HepG2 (cell line): Measurements from ENCODE around the gene KDM5B. TPM values are rescaled to one million over a fixed set of nuclear protein-coding genes. Genes with fewer than 3 reads are reported as not detected.
A peak's percentile ranks its signal among the peaks of the same experiment; 100 is the strongest.
"Not testable (repeated sequence)": the region's sequence is repeated elsewhere in the genome, so short reads cannot be mapped to it uniquely, and the experiment has no call there.

Experiments used
- ATAC-seq: fragments of 200-7000 bp; cut with Tn5 transposase; 3 replicates; pipeline ENCODE4 v1.9.1; 2020; ENCODE audit warnings: mild to moderate bottlenecking, moderate library complexity
- BruUV-seq: library from RNA; stranded (reverse); fragments of 400-500 nt; replicated peaks from 2 replicates; lab custom pipeline; 2021; lab: Mats Ljungman, UMichigan
- CTCF ChIA-PET: fragments of 300-600 bp; formaldehyde crosslinking; extraction: SDS; loops from one replicate; lab custom pipeline; 2021; ENCODE audit warnings: low total read pairs, inconsistent platforms, low intra/inter-chr PET ratio; lab: Yijun Ruan, JAX
- POLR2A ChIA-PET: fragments of 350-600 bp; sonication (Branson Sonifier 250); formaldehyde crosslinking; loops from one replicate; lab custom pipeline; 2020; ENCODE audit warnings: antibody characterized with exemption, inconsistent platforms; lab: Yijun Ruan, JAX
- DNase-seq: peaks from one replicate; pipeline ENCODE4 v3.0.0-alpha.2; 2015; ENCODE audit warnings: low spot score
- FAIRE-seq: peaks from 3 replicates; lab custom pipeline; 2011; peaks lifted over from hg19 to GRCh38; lab: Jason Lieb, UNC
- H2AFZ ChIP-seq: one replicate; pipeline ENCODE4 v1.6.1; 2011; ENCODE audit warnings: low read length, inconsistent platforms
- H3K27ac ChIP-seq: fragments of 300-600 bp; 3 replicates; pipeline ENCODE4 v1.8.0; 2011; ENCODE audit warnings: mixed run types, mild to moderate bottlenecking, mixed read lengths, low read length, inconsistent platforms; ENCODE audit not compliant: insufficient read depth; ENCODE audit errors: extremely low read length
- H3K27me3 ChIP-seq, 2 experiments: fragments of 200-600 bp in 1 of 2; 2 replicates in 1 of 2; 3 replicates in 1 of 2; pipeline versions ENCODE4 v1.6.0 to v1.8.0; 2011; ENCODE audit warnings: low read length in 2 of 2, mild to moderate bottlenecking in 2 of 2, moderate library complexity in 2 of 2, inconsistent platforms in 1 of 2; ENCODE audit not compliant: insufficient read depth in 2 of 2, control insufficient read depth in 1 of 2
- H3K36me3 ChIP-seq, 2 experiments: fragments of 200-600 bp in 1 of 2; replicated peaks in 1 of 2; 2 replicates in 1 of 2; 3 replicates in 1 of 2; pipeline versions ENCODE4 v1.5.1 to v1.8.0; 2011; ENCODE audit warnings: low read length in 2 of 2, inconsistent platforms in 1 of 2; ENCODE audit not compliant: insufficient read depth in 2 of 2, control insufficient read depth in 1 of 2
- H3K4me1 ChIP-seq: 2 replicates; pipeline ENCODE4 v1.5.1; 2012; ENCODE audit warnings: low read length, inconsistent platforms; ENCODE audit not compliant: insufficient read depth
- H3K4me2 ChIP-seq: 2 replicates; pipeline ENCODE4 v1.6.0; 2011; ENCODE audit warnings: low read depth, low read length, inconsistent platforms
- H3K4me3 ChIP-seq, 3 experiments: fragments of 200-600 bp in 1 of 3; sonication (generic), shearing (Covaris generic) in 1 of 3; replicated peaks in 1 of 3; 2 replicates each; pipeline ENCODE4 v1.5.1; 2011 to 2016; ENCODE audit warnings: low read length in 3 of 3, inconsistent platforms in 2 of 3, low read depth in 2 of 3, mild to moderate bottlenecking in 2 of 3, control low read depth in 1 of 3, mixed read lengths in 1 of 3; ENCODE audit not compliant: insufficient read depth in 1 of 3
- H3K79me2 ChIP-seq: one replicate; pipeline ENCODE4 v1.6.1; 2011; ENCODE audit warnings: low read length, inconsistent platforms; ENCODE audit not compliant: insufficient read depth
- H3K9ac ChIP-seq: 2 replicates; pipeline ENCODE4 v1.6.0; 2011; ENCODE audit warnings: mild to moderate bottlenecking, low read depth, low read length, inconsistent platforms; ENCODE audit not compliant: insufficient read depth
- H3K9me3 ChIP-seq: 2 replicates; pipeline ENCODE4 v1.5.1; 2012; ENCODE audit warnings: mild to moderate bottlenecking, low read length
- H4K20me1 ChIP-seq: 2 replicates; pipeline ENCODE4 v1.6.0; 2011; ENCODE audit warnings: inconsistent platforms, mild to moderate bottlenecking, low read length, moderate library complexity; ENCODE audit not compliant: insufficient read depth
- DR1 ChIP-seq: sonication (generic); formaldehyde crosslinking; IDR thresholded peaks from 2 replicates; pipeline ENCODE4 v1.8.0; 2021; ENCODE audit warnings: mild to moderate bottlenecking, missing genetic modification reagents, inconsistent platforms
- ELF1 ChIP-seq: sonication (generic); formaldehyde crosslinking; IDR thresholded peaks from 2 replicates; pipeline ENCODE4 v1.4.0; 2020; ENCODE audit warnings: missing genetic modification reagents
- GPN1 ChIP-seq: sonication (generic); formaldehyde crosslinking; IDR thresholded peaks from 2 replicates; pipeline ENCODE4 v1.5.1; 2020; ENCODE audit warnings: missing genetic modification reagents, borderline replicate concordance
- MXD4 ChIP-seq: IDR thresholded peaks from 2 replicates; pipeline ENCODE4 v1.6.1; 2016; ENCODE audit warnings: mild to moderate bottlenecking, missing biosample characterization, missing genetic modification reagents
- SAP130 ChIP-seq: IDR thresholded peaks from 2 replicates; pipeline ENCODE4 v1.6.1; 2016; ENCODE audit warnings: low read depth
- SOX13 ChIP-seq, 3 experiments: fragments of 450-650 bp in 1 of 3; sonication (generic) in 1 of 3; formaldehyde crosslinking in 1 of 3; IDR thresholded peaks in 2 of 3; conservative IDR thresholded peaks in 1 of 3; 2 replicates each; pipeline versions ENCODE4 v1.5.0 to v1.6.1; 2016 to 2020; ENCODE audit warnings: antibody characterized with exemption in 1 of 3, mild to moderate bottlenecking in 1 of 3, missing compliant biosample characterization in 1 of 3, missing genetic modification reagents in 1 of 3, moderate library complexity in 1 of 3
- SOX5 ChIP-seq: IDR thresholded peaks from 2 replicates; pipeline ENCODE4 v1.6.1; 2016; ENCODE audit warnings: borderline replicate concordance
- SOX6 ChIP-seq, 2 experiments: fragments of 450-650 bp in 1 of 2; sonication (generic) in 1 of 2; formaldehyde crosslinking in 1 of 2; IDR thresholded peaks; 2 replicates each; pipeline versions ENCODE4 v1.4.0 to v1.6.1; 2017 to 2020; ENCODE audit warnings: antibody characterized with exemption in 1 of 2, mild to moderate bottlenecking in 1 of 2, missing genetic modification reagents in 1 of 2
- ZFP41 ChIP-seq: sonication (generic); formaldehyde crosslinking; IDR thresholded peaks from 2 replicates; pipeline ENCODE4 v1.4.0; 2020; ENCODE audit warnings: mild to moderate bottlenecking, missing genetic modification reagents, borderline replicate concordance
- ZNF101 ChIP-seq: sonication (generic); formaldehyde crosslinking; IDR thresholded peaks from 2 replicates; pipeline ENCODE4 v1.4.0; 2020; ENCODE audit warnings: mild to moderate bottlenecking, low read depth, missing genetic modification reagents, borderline replicate concordance
- ZNF33B ChIP-seq: sonication (generic); formaldehyde crosslinking; IDR thresholded peaks from 2 replicates; pipeline ENCODE4 v1.5.1; 2020; ENCODE audit warnings: mild to moderate bottlenecking, missing genetic modification reagents
- WGBS: methylation state at CpG from one replicate; pipeline ENCODE4 v1.1.6; 2017; ENCODE audit warnings: low lambda C conversion rate; 5-methylcytosine and 5-hydroxymethylcytosine counted together
- in situ Hi-C: cut with HindIII; loops from 2 replicates; pipeline ENCODE4 v1.10.0; 2017; ENCODE audit warnings: low pct_unique_long_range_greater_than_20kb; ENCODE audit not compliant: extremely low pct_ligation_motif_present
- intact Hi-C: fragments of 100-400 bp; cut with micrococcal nuclease; formaldehyde crosslinking; loops from one replicate; pipeline ENCODE4 v1.10.0; 2022; ENCODE audit not compliant: unreplicated experiment
- polyA plus RNA-seq, 8 experiments: library from polyadenylated mRNA; depleted of rRNA in 3 of 8; stranded (reverse) in 7 of 8; unstranded in 1 of 8; fragments of >200 nt; fragmentation: Illumina TruSeq in 4 of 8; extraction: Trizol in 4 of 8; gene quantifications; 2 replicates each; pipeline versions ENCODE4 v1.2.1 to v1.2.3, GENCODE V29; 2011 to 2016; ENCODE audit warnings: low read depth in 4 of 8, missing spikeins in 1 of 8, mixed read lengths in 1 of 8; ENCODE audit not compliant: insufficient read depth in 1 of 8
- total RNA-seq, 5 experiments: library from RNA; depleted of rRNA; stranded (reverse); fragments of >200 nt; fragmentation: Illumina TruSeq; extraction: Trizol; gene quantifications; 2 replicates each; pipeline ENCODE4 v1.2.3, GENCODE V29; 2016; ENCODE audit warnings: low read depth in 1 of 5

Gene KDM5B
- total and polyA plus RNA-seq, 2 of the 13 experiments (the other 11 are each of a cell fraction or from before 2014, with no cell fraction given) = 34.2 to 35.4 TPM

DNA sequence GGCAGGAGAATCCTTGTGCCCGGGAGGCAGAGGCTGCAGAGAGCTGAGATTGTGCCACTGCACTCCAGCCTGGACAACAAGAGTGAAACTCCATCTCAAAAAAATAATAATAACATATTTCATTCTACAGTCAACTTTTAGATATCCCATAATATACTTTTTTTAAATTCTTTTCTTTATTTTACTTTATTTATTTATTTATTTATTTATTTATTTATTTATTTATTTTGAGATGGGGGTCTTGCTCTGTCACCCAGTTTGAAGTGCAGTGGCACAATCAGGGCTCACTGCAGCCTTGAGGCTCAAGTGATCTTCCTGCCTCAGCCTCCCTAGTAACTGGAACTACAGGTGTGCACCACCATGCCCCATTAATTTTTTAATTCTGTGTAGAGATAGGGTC lies 94.0 kb downstream of the KDM5B start:
- H3K9ac ChIP-seq, DNase-seq, H3K4me2 ChIP-seq, H4K20me1 ChIP-seq, BruUV-seq, H3K9me3 ChIP-seq, H3K4me1 ChIP-seq, H3K27ac ChIP-seq, CTCF ChIA-PET, ATAC-seq, H3K4me3 ChIP-seq, FAIRE-seq, H2AFZ ChIP-seq, H3K79me2 ChIP-seq, H3K36me3 ChIP-seq, POLR2A ChIA-PET: not testable (repeated sequence)
- intact Hi-C loops = loop anchor here (10.0 kb wide), 3 partner anchors 209 to 369 kb away; partner anchors contain the start of genes PPP1R12B and UBE2T
- in situ Hi-C loops = loop anchor here (10.0 kb wide), 1 partner anchor 519 kb away; the partner anchor contains the start of gene LGR6
- WGBS = 0% methylated on average over 1 of the region's 1 CpG
- peaks cover 18 to 67% of the 10 kb centered on the region in 2 experiments; a peak in 4 of 5 replicates for H3K27me3 ChIP-seq

DNA sequence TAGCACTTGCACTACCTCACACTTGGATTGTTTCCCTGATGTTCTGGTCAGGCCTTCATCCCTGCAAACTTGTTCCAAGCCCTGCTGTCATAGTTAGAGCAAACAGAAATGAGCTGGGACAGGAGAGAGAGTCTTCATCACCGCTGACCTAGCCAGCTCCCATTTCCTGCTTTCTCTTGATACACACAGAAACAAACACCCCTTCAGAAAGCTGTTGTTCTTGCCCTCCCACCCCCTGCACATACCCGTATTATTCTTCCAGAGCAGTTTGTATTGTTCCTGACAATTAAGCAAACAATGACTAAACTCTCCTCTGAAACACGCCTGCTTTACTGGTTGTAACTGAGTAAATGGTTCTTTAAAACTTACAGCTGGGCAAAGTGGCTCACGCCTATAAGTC lies 95.1 kb downstream of the KDM5B start:
- DNase-seq = no peak
- in situ Hi-C loops (loop anchor here (10.0 kb wide), 1 partner anchor 518 kb away; the partner anchor contains the start of gene LGR6), intact Hi-C loops (loop anchor here (10.0 kb wide), 3 partner anchors 208 to 368 kb away; partner anchors contain the start of genes PPP1R12B and UBE2T)
- H3K4me2 ChIP-seq = no peak overlapping the region
- H3K9ac ChIP-seq = no peak overlapping the region
- H2AFZ ChIP-seq = no peak overlapping the region
- TF ChIP-seq GPN1 = no peak
- no peak for TF ChIP-seq ZNF101 (CRISPR knock-in tag)
- TF ChIP-seq SAP130 (CRISPR knock-in tag) = no peak
- no peak for TF ChIP-seq SOX13 (IDR thresholded peaks at IDR 0.05)
- peak in 1 of 2 experiments; percentile 59; a peak in 2 of 4 replicates for TF ChIP-seq SOX13 (CRISPR knock-in tag; conservative IDR thresholded peaks at IDR 0.05 in 1 of 2, IDR thresholded peaks at IDR 0.05 in 1 of 2)
- no peak for TF ChIP-seq DR1
- TF ChIP-seq ZFP41 (CRISPR knock-in tag) = no peak
- no peak for TF ChIP-seq MXD4 (CRISPR knock-in tag)
- TF ChIP-seq ZNF33B (CRISPR knock-in tag) = no peak
- TF ChIP-seq SOX5 (CRISPR knock-in tag) = peak; percentile 58; the same call in 1 of the 2 replicates
- TF ChIP-seq SOX6 (IDR thresholded peaks at IDR 0.05) = no peak
- TF ChIP-seq SOX6 (CRISPR knock-in tag; IDR thresholded peaks at IDR 0.05) = peak; percentile 13; the same call in 1 of the 2 replicates
- TF ChIP-seq ELF1 (CRISPR knock-in tag) = no peak
- no peak for FAIRE-seq
- H3K9me3 ChIP-seq = no peaks in the 10 kb centered on the region
- no TSS peak for BruUV-seq
- no peak for ATAC-seq
- 1% methylated on average over 4 of the region's 4 CpGs for WGBS
- H3K4me1 ChIP-seq = 0 out of 2 replicates have a peak, but pooled peaks cover 8% of the 10 kb centered on the region
- H4K20me1 ChIP-seq = no peaks in the 10 kb centered on the region; the same call in 1 of the 2 replicates
- H3K27ac ChIP-seq = no peak overlapping the region
- CTCF ChIA-PET = no interaction called here
- H3K4me3 ChIP-seq = no peak overlapping the region
- H3K79me2 ChIP-seq = no peaks in the 10 kb centered on the region
- POLR2A ChIA-PET = interaction anchor here (0.7 kb wide), 1 partner anchor 1147 kb away, joined by 3 read pairs; no protein-coding TSS in a partner anchor
- H3K36me3 ChIP-seq = no peaks in the 10 kb centered on the region
- peaks cover 20 to 73% of the 10 kb centered on the region in 2 experiments; a peak in 4 of 5 replicates for H3K27me3 ChIP-seq
